Upper lobe of left lung (tissue), 4 donors: ENCODE results near the gene POU2AF3.

Experiments
- CTCF ChIP-seq, 6 experiments: fragments of 450-650 bp in 4 of 6; fragments of 200-600 bp in 2 of 6; sonication (generic) in 2 of 6; IDR thresholded peaks; one replicate each; pipeline ENCODE4 v1.5.1; 2016 to 2019; ENCODE audit warnings: antibody characterized with exemption in 6 of 6
- EP300 ChIP-seq, 4 donors: sonication (generic); formaldehyde crosslinking; IDR thresholded peaks; one replicate each; pipeline ENCODE4 v1.5.1; 2017; ENCODE audit warnings: antibody characterized with exemption in 4 of 4, control low read depth in 2 of 4
- POLR2A ChIP-seq, 4 donors: fragments of 450-650 bp; IDR thresholded peaks; one replicate each; pipeline ENCODE4 v1.5.1; 2016 to 2017; ENCODE audit warnings: antibody characterized with exemption in 4 of 4, mild to moderate bottlenecking in 2 of 4
- POLR2AphosphoS5 ChIP-seq, 2 donors: sonication (generic); formaldehyde crosslinking; IDR thresholded peaks; one replicate each; pipeline ENCODE4 v1.5.1; 2017; ENCODE audit warnings: antibody characterized with exemption in 2 of 2

- TF ChIP-seq CTCF (IDR thresholded peaks at IDR 0.05) (peak; percentile 38 to 90 (median 74)), POLR2A (IDR thresholded peaks at IDR 0.05) (peak in 2 of 4 donors; percentile 47 to 56), POLR2AphosphoS5 (IDR thresholded peaks at IDR 0.05) (no peak), EP300 (IDR thresholded peaks at IDR 0.05) (no peak)
Observed at GRCh38 chr11:111299101-111300026, 1.0 kb downstream of the POU2AF3 start.
